ENCODE measurements around the gene HDDC3. TPM values are rescaled to one million over a fixed set of nuclear protein-coding genes. Genes with fewer than 3 reads are reported as not detected.

The HDDC3 gene
- total and polyA plus RNA-seq, 9 of the 15 experiments (the other 6 are each of a cell fraction or from before 2014, with no cell fraction given) = 14.9 to 55.8 (median 36.9) TPM

DNA sequence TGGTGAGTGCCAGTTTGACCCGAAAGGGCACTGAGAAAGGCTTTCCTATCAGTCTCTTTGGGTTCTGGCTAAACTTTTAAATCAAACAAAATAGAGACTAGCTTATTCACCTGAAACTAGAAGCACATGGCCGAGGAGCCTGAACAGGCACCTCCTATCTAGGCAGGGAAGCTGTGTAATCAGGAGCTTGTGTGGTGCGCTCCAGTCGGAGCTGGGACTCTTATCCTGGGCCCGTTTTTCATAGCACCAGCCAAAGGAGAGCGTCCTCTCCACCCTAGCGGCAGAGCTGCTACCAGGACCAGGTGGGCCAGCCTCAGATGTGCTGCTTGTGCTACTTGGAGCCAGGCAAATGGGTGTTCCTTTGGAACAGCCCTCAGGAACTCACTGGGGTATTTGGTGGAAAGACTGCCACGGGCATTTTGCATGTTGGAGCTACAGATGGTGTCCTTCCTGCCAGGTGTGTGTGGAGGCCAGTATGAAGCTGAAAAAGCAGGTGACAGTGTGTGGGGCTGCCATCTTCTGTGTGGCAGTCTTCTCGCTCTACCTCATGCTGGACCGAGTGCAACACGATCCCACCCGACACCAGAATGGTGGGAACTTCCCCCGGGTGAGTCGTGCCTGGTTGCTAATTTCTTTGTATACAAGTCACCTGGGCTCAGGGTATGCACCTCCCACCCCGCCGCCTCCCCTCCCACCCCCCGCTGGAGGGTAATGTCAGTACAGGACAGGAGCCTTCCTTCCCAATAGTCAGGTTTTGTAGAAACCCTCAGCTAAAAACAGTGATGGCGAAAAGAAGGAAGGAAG, 28.4 kb downstream of the HDDC3 start (continued):
- no peak for TF ChIP-seq TOE1 (IDR thresholded peaks at IDR 0.05; ENCODE audit: borderline replicate concordance)
- TF ChIP-seq TOE1 (CRISPR knock-in tag; IDR thresholded peaks at IDR 0.05; ENCODE audit: borderline replicate concordance, low read depth) = no peak
- no peak for TF ChIP-seq MXI1 (IDR thresholded peaks at IDR 0.05; ENCODE audit: low read depth, low read length)
- TF ChIP-seq NRF1 (conservative IDR thresholded peaks at IDR 0.05 in 1 of 2, IDR thresholded peaks at IDR 0.05 in 1 of 2) = no peak
- no peak for TF ChIP-seq KLF6 (CRISPR knock-in tag; IDR thresholded peaks at IDR 0.05; ENCODE audit: borderline replicate concordance)
- TF ChIP-seq, protein P1, sequence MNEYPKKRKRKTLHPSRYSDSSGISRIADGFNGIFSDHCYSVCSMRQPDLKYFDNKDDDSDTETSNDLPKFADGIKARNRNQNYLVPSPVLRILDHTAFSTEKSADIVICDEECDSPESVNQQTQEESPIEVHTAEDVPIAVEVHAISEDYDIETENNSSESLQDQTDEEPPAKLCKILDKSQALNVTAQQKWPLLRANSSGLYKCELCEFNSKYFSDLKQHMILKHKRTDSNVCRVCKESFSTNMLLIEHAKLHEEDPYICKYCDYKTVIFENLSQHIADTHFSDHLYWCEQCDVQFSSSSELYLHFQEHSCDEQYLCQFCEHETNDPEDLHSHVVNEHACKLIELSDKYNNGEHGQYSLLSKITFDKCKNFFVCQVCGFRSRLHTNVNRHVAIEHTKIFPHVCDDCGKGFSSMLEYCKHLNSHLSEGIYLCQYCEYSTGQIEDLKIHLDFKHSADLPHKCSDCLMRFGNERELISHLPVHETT (CRISPR knock-in tag; conservative IDR thresholded peaks at IDR 0.05 in 1 of 2, IDR thresholded peaks at IDR 0.05 in 1 of 2) = no peak
- TF ChIP-seq, protein P2, sequence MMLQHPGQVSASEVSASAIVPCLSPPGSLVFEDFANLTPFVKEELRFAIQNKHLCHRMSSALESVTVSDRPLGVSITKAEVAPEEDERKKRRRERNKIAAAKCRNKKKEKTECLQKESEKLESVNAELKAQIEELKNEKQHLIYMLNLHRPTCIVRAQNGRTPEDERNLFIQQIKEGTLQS (IDR thresholded peaks at IDR 0.05) = no peak
- TF ChIP-seq, protein P2 (CRISPR knock-in tag; conservative IDR thresholded peaks at IDR 0.05) = no peak
- TF ChIP-seq, protein P3, sequence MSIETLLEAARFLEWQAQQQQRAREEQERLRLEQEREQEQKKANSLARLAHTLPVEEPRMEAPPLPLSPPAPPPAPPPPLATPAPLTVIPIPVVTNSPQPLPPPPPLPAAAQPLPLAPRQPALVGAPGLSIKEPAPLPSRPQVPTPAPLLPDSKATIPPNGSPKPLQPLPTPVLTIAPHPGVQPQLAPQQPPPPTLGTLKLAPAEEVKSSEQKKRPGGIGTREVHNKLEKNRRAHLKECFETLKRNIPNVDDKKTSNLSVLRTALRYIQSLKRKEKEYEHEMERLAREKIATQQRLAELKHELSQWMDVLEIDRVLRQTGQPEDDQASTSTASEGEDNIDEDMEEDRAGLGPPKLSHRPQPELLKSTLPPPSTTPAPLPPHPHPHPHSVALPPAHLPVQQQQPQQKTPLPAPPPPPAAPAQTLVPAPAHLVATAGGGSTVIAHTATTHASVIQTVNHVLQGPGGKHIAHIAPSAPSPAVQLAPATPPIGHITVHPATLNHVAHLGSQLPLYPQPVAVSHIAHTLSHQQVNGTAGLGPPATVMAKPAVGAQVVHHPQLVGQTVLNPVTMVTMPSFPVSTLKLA (conservative IDR thresholded peaks at IDR 0.05) = peak; percentile 46 to 71; a peak in 3 of 4 replicates
- no peak for TF ChIP-seq ZNF778 (CRISPR knock-in tag; IDR thresholded peaks at IDR 0.05)
- TF ChIP-seq BCLAF1 (IDR thresholded peaks at IDR 0.05; ENCODE audit: borderline replicate concordance in 1 of 2, control insufficient read depth in 1 of 2, low read depth in 2 of 2, low read length in 1 of 2) = no peak
- TF ChIP-seq TEAD2 (tag; IDR thresholded peaks at IDR 0.05) = no peak
- TF ChIP-seq ZKSCAN3 (CRISPR knock-in tag; IDR thresholded peaks at IDR 0.05) = no peak
- no peak for TF ChIP-seq SUPT5H (IDR thresholded peaks at IDR 0.05)
- 0 out of 2 replicates have a peak, but pooled peaks have one; percentile 8 for TF ChIP-seq STAG1 (CRISPR knock-in tag; IDR thresholded peaks at IDR 0.05; ENCODE audit: borderline replicate concordance)
- TF ChIP-seq HMGXB4 (CRISPR knock-in tag; IDR thresholded peaks at IDR 0.05) = no peak
- 0 out of 4 replicates have a peak, but pooled peaks of 1 of the 2 experiments have one; percentile 43 for TF ChIP-seq KDM4B (IDR thresholded peaks at IDR 0.05; ENCODE audit: borderline replicate concordance in 2 of 2, low read depth in 1 of 2)
